22Rv1 (cell line): ENCODE results near the gene GRB2.

Source experiments
- H3K27ac ChIP-seq: fragments of 450-650 bp; 2 replicates; pipeline ENCODE4 v1.5.1; 2017
- ZFX ChIP-seq: fragments of 450-650 bp; IDR thresholded peaks from 2 replicates; pipeline ENCODE4 v1.6.1; 2017; ENCODE audit warnings: antibody characterized with exemption, borderline replicate concordance
- TF ChIP-seq, protein P1 (sequence below): fragments of 450-650 bp; IDR thresholded peaks from 2 replicates; pipeline ENCODE4 v1.5.1; 2017; ENCODE audit warnings: mild to moderate bottlenecking

The GRB2 gene

DNA sequence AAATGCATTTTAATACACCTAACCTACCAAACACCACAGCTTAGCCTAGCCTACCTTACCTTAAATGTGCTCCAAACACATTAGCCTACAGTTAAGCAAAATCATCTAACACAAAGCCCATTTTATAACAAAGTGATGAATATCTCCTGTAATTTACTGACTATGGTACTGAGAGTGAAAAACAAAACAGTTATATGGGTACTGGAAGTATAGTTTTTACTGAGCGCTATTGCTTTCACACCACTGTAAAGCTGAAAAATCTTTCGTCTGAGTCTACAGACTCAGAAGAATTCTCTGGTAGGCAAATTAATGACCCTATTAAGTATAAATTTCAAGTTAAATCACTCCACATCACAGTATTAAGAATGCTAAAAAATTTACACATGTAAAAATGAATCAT, 3.5 kb downstream of the GRB2 start:
- TF ChIP-seq, protein P1, sequence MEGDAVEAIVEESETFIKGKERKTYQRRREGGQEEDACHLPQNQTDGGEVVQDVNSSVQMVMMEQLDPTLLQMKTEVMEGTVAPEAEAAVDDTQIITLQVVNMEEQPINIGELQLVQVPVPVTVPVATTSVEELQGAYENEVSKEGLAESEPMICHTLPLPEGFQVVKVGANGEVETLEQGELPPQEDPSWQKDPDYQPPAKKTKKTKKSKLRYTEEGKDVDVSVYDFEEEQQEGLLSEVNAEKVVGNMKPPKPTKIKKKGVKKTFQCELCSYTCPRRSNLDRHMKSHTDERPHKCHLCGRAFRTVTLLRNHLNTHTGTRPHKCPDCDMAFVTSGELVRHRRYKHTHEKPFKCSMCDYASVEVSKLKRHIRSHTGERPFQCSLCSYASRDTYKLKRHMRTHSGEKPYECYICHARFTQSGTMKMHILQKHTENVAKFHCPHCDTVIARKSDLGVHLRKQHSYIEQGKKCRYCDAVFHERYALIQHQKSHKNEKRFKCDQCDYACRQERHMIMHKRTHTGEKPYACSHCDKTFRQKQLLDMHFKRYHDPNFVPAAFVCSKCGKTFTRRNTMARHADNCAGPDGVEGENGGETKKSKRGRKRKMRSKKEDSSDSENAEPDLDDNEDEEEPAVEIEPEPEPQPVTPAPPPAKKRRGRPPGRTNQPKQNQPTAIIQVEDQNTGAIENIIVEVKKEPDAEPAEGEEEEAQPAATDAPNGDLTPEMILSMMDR, result no peak
- no peak for TF ChIP-seq ZFX
- H3K27ac ChIP-seq, result no peak overlapping the region

DNA sequence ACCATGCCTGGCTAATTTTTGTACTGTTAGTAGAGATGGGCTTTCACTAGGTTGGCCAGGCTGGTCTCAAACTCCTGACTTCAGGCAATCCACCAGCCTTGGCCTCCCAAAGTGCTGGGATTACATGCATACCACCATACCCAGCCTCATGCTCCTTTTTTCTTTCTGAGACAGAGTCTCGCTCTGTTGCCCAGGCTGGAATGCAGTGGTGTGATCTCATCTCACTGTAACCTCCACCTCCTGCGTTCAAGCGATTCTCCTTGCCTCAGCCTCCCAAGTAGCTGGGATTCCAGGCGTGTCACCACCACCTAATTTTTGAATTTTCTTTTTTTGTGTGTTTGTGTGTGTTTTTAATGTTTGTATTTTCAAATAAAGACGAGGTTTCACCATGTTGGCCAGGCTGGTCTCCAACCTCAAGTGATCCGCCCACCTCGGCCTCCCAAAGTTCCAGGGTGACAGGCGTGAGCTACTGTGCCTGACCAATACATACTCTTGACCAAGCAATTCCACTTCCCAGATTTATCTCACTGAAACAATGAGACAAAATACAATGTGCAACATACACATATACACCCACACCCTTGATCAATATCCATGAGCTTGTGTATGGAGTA, 5.0 kb downstream of the GRB2 start:
- TF ChIP-seq, protein P1, result no peak
- no peak for TF ChIP-seq ZFX

DNA sequence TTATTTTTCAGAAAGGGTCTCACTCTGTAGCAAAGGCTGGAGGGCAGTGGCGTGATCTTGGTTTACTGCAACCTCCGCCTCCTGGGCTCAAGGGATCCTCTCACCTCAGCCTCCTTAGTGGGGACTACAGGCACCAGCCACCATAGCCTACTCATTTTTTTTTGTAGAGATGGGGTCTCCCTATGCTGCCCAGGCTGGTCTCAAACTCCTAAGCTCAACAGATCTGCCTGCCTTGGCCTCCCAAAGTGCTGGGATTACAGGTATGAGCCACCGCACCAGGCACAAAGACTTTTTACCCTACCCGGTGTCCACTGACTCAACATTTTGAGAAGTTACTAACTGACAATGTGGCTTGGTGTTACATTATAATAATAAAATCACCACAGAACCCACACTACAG, 7.2 kb downstream of the GRB2 start:
- H3K27ac ChIP-seq, result no peak overlapping the region
- TF ChIP-seq, protein P1, result no peak
- TF ChIP-seq ZFX, result no peak

More for the DNA sequence above, 5.0 kb downstream of the GRB2 start:
- H3K27ac ChIP-seq, result no peak overlapping the region

DNA sequence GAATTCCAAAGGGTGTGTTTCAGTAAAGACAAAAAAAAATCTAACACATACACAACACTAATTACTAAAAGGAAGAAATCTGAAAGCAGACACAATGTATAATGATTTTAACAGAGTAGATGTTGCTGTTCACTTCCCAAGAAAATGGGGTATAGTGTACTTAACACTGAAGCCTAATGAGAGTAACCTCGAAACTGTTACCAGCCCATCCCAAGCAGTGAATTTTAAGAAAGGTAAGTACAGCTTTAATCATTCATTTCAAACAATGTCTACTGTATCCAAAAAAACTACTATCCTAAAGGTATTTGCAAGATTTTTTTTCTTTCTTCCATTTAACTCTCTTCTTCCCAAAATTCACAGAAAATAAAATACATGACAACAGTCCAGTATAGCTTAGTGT, 8.3 kb downstream of the GRB2 start:
- peak overlapping the region; percentile 90; the same call in 1 of the 2 replicates for H3K27ac ChIP-seq
- TF ChIP-seq, protein P1, result no peak
- no peak for TF ChIP-seq ZFX

DNA sequence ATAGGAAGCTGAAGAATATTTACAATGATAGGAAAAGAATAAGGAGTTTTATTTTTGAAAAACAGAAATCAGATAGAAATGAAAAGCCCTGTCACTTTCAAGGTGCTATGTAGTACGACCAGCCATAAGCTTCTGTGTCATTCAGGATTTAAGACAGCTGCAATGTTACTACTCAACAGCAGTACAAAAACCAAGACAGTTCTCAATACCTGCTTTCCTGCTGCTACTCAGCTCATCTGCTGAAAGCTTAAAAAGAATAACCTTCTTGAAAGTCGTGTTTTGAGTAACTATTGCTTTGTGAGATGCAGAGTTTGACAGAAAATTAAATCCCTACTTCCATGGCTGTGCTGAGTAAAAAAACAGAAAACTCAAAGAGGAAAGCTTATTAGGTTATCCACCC, 8.7 kb downstream of the GRB2 start:
- no peak for TF ChIP-seq ZFX
- TF ChIP-seq, protein P1, result no peak
- peak overlapping the region; percentile 90; the same call in 1 of the 2 replicates for H3K27ac ChIP-seq

DNA sequence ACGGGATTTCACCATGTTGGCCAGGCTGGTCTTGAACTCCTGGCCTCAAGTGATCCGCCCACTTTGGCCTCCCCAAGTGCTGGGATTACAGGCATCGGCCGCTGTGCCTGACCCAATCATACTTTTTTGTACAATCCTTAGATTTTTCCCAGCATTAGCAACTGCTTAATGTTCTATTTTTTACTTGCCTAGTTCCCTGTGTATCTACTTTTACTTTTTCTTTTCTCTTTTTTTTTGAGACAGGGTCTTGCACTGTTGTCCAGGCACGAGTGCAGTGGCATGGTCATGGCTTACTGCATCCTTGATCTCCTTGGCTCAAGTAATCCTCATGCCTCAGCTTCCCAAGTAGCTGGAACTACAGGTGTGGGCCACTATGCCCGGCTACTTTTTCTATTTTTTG, 9.5 kb downstream of the GRB2 start:
- H3K27ac ChIP-seq, result peak overlapping the region; percentile 90
- TF ChIP-seq, protein P1, result no peak
- no peak for TF ChIP-seq ZFX

DNA sequence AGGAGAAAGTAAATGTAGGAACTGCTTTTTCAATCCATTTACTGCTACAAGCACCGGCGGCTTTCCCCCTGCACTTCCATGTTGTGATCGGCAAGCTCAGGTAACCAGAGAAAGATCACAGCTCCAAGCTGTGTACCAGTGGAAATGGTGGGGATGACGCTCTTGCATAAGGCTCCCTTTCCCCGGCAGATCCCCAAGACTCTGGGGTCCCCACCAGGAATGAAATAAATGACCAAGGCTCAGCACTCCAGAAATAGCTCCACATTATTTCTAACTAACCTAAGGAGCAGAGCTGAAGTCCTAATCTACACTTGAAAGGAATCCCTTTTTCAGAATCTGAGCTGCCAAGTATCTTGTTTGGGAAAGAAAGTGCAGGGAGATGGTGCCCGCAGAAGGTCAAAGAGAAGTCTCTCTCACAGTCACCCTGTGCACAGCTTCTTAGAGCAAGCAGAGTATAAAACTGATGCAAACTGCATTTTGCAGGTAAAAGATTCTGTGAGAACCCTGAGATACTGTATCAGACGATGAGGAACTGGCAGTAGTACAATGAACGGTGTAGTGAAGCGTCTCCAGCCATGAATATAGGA, 11.1 kb downstream of the GRB2 start:
- TF ChIP-seq ZFX, result no peak
- TF ChIP-seq, protein P1, result no peak
- peak overlapping the region; percentile 90 for H3K27ac ChIP-seq
